HepG2 (cell line): ENCODE measurements around the gene TOMM20.
A peak's percentile ranks its signal among the peaks of the same experiment; 100 is the strongest.

Experiments
- NR2F2 ChIP-seq: IDR thresholded peaks from 2 replicates; pipeline ENCODE4 v1.6.1; 2012; ENCODE audit warnings: low read depth, inconsistent platforms, borderline replicate concordance
- TAF1 ChIP-seq: sonication (generic); formaldehyde crosslinking; IDR thresholded peaks from 2 replicates; pipeline ENCODE4 v1.4.0; 2020; ENCODE audit warnings: missing genetic modification reagents
- ZBTB33 ChIP-seq: sonication (generic); formaldehyde crosslinking; IDR thresholded peaks from 2 replicates; pipeline ENCODE4 v1.4.0; 2020; ENCODE audit warnings: missing genetic modification reagents

DNA sequence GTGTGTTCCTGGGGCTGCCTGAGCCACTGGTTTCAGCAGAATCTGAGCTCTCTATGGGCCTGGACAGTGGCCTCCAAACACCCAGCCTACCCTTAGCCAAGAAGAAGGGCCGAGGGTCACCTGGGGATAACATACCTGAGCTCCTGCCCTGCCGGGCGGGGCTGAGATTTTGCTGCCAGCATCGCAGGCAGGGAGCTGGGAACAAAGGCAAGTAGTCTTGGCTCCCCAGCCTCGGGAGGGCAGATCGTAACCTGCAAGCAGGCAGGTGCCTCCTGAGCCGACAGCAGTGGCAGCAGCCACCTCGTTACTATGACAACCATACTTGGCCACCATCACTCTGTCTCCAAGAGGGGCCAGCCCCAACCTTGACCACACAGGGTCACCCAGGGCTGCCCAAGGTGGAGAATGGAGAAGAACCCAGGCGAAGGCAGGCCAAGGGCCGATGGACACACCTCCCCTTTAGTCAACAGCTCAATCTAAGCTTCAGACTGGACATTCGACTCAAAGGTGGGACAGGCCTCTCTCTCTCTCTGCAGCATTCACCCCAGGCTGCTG lies 54.6 kb downstream of the TOMM20 start:
- TF ChIP-seq TAF1 (CRISPR knock-in tag) (peak; percentile 8; the same call in 1 of the 2 replicates), ZBTB33 (no peak), NR2F2 (no peak)
